ENCODE measurements around the gene CDH15. TPM values are rescaled to one million over a fixed set of nuclear protein-coding genes. Genes with fewer than 3 reads are reported as not detected.

The CDH15 gene
- total RNA-seq, 2 donors from 2014 or later: 0.64 to 2.7 TPM

DNA sequence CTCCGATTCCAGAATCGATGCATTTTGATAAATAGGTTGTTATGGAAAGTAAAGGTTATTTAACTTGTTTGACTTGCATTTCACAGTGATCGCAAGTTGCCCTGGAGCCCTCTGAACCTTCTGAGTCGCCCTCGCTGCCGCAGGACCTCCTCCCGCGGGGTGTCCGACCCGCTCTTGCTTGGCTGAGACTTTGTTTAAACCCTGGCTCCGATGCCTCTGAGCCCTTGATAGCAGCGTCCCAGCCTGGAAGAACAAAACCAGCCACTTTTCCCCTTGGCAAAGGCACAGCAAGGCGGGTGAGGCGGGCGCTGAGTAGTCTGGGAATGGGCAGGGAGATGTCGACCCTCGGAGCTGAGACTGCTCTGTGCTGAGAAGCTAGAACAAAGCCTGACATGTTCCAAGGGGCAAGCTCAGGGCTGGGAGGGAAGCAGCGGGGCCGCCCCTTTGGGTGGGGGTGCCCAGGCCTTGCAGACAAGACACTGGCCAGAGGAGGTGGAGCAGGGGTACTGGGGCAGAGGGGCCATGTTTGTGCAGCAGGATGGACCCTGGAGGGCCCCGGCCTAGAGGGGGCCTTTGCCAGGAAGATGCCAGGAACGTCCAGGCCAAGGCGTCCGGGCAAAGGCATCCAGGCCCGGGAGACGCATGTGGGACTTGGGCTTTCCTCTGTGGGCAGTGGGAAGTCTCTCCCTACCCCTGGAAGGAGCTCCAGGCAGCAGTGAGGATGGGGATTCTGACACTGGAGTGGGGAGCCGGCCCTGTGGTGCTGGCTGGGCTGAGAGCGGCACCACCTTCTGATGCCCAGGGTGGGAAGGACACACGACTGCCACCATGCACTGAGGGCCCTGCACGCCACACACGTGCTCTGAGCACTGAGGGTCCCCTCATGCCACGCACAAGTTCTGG is 30.3 kb upstream of the CDH15 start:
- Histone ChIP-seq H3K4me1 (replicated peaks) (no peaks in the 10 kb centered on the region), H3K4me3 (no peak overlapping the region), H3K9me3 (no peaks in the 10 kb centered on the region), H3K36me3 (no peaks in the 10 kb centered on the region), H3K27me3 (replicated peaks; ENCODE audit: insufficient read depth) (no peaks in the 10 kb centered on the region), H3K27ac (no peak overlapping the region)
- DNase-seq (ENCODE audit: low spot score): no peak
- WGBS: 88% methylated on average over 31 of the region's 31 CpGs
- no peak for TF ChIP-seq POLR2A (IDR thresholded peaks at IDR 0.05)
- TF ChIP-seq POLR2AphosphoS5 (IDR thresholded peaks at IDR 0.05): no peak
- no peak for TF ChIP-seq CTCF (IDR thresholded peaks at IDR 0.05)
- intact Hi-C loops (cut with DNase I): no loop called here

GRCh38 chr16:89141884-89142267 is 29.7 kb upstream of the CDH15 start:
- no peaks in the 10 kb centered on the region for H3K36me3 ChIP-seq
- WGBS: 99% methylated on average over 10 of the region's 13 CpGs
- H3K4me1 ChIP-seq (replicated peaks): no peaks in the 10 kb centered on the region
- no peak overlapping the region for H3K4me3 ChIP-seq
- no peak for TF ChIP-seq POLR2AphosphoS5 (IDR thresholded peaks at IDR 0.05)
- no peak for TF ChIP-seq CTCF (IDR thresholded peaks at IDR 0.05)
- TF ChIP-seq POLR2A (IDR thresholded peaks at IDR 0.05): no peak
- no peaks in the 10 kb centered on the region for H3K27me3 ChIP-seq (replicated peaks; ENCODE audit: insufficient read depth)
- H3K9me3 ChIP-seq: no peaks in the 10 kb centered on the region
- DNase-seq (ENCODE audit: low spot score): no peak
- no peak overlapping the region for H3K27ac ChIP-seq
- intact Hi-C loops (cut with DNase I): no loop called here

DNA sequence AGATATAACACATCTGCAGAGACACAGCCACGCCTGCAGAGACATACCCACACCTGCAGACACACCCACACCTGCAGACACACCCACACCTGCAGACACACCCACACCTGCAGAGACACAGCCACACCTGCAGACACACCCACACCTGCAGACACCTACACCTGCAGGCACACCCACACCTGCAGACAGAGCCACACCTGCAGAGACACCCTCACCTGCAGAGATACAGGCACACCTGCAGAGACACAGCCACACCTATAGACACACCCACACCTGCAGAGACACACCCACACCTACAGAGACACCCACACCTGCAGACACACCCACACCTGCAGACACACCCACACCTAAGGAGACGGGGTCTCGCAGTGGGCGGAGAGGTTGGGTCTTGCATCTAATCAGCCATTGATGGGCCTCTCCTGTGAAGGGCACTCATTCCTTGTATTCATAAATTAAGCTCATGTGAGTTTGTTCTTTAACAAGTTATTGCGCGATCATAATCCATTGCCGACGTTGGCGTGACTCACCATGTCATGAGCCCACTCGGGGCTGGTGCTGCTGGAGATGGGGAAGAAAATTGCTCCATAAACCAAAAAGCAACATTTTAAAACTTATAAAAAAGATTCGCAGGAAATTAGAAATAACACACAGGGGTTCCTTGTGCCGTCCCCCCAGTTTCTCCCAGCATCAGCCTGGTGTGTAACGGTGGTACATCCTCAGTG is 28.9 kb upstream of the CDH15 start:
- no peak for DNase-seq (ENCODE audit: low spot score)
- intact Hi-C loops (cut with DNase I): no loop called here
- no peaks in the 10 kb centered on the region for H3K36me3 ChIP-seq

GRCh38 chr16:89143201-89143741 is 28.3 kb upstream of the CDH15 start:
- H3K27ac ChIP-seq: no peak overlapping the region
- WGBS: 94% methylated on average over 16 of the region's 17 CpGs
- no peak for DNase-seq (ENCODE audit: low spot score)
- H3K9me3 ChIP-seq: no peaks in the 10 kb centered on the region
- TF ChIP-seq POLR2AphosphoS5 (IDR thresholded peaks at IDR 0.05) (no peak), CTCF (IDR thresholded peaks at IDR 0.05) (no peak), POLR2A (IDR thresholded peaks at IDR 0.05) (no peak)
- intact Hi-C loops (cut with DNase I): no loop called here
- H3K36me3 ChIP-seq: no peaks in the 10 kb centered on the region
- H3K4me1 ChIP-seq (replicated peaks): no peaks in the 10 kb centered on the region
- H3K4me3 ChIP-seq: no peak overlapping the region
- H3K27me3 ChIP-seq (replicated peaks; ENCODE audit: insufficient read depth): no peaks in the 10 kb centered on the region

More for the DNA sequence above, 28.9 kb upstream of the CDH15 start:
- H3K9me3 ChIP-seq: no peaks in the 10 kb centered on the region
- H3K4me1 ChIP-seq (replicated peaks): no peaks in the 10 kb centered on the region
- H3K27me3 ChIP-seq (replicated peaks; ENCODE audit: insufficient read depth): no peaks in the 10 kb centered on the region
- no peak overlapping the region for H3K27ac ChIP-seq
- no peak overlapping the region for H3K4me3 ChIP-seq
- WGBS: 89% methylated on average over 13 of the region's 13 CpGs
- TF ChIP-seq POLR2AphosphoS5 (IDR thresholded peaks at IDR 0.05) (no peak), POLR2A (IDR thresholded peaks at IDR 0.05) (no peak), CTCF (IDR thresholded peaks at IDR 0.05) (no peak)
